GM10266 (cell line): ENCODE measurements around the gene ATP2B2.

Source experiments
- DNase-seq: peaks from one replicate; pipeline ENCODE4 v3.0.0; 2012; ENCODE audit errors: extremely low spot score
- CTCF ChIP-seq: IDR thresholded peaks from 2 replicates; pipeline ENCODE4 v1.5.1; 2012; ENCODE audit warnings: mild to moderate bottlenecking, low read depth; ENCODE audit not compliant: control insufficient read depth, insufficient read depth; ENCODE audit errors: missing control alignments

The ATP2B2 gene

GRCh38 chr3:10320320-10320677, 185.1 kb downstream of the ATP2B2 start:
- DNase-seq: no peak
- TF ChIP-seq CTCF: no peak

- TF ChIP-seq CTCF: no peak
Measured at GRCh38 chr3:10319804-10320203, 185.6 kb downstream of the ATP2B2 start.

GRCh38 chr3:10319251-10319650, 186.1 kb downstream of the ATP2B2 start:
- TF ChIP-seq CTCF: no peak
- no peak for DNase-seq

More at GRCh38 chr3:10319804-10320203, 185.6 kb downstream of the ATP2B2 start:
- no peak for DNase-seq

GRCh38 chr3:10317961-10318350, 187.4 kb downstream of the ATP2B2 start:
- TF ChIP-seq CTCF: no peak

GRCh38 chr3:10317311-10317960, 187.9 kb downstream of the ATP2B2 start:
- no peak for TF ChIP-seq CTCF
- no peak for DNase-seq

More at GRCh38 chr3:10317961-10318350, 187.4 kb downstream of the ATP2B2 start:
- no peak for DNase-seq

GRCh38 chr3:10315771-10316344, 189.5 kb downstream of the ATP2B2 start:
- no peak for TF ChIP-seq CTCF
- DNase-seq: no peak

GRCh38 chr3:10315101-10315500, 190.3 kb downstream of the ATP2B2 start:
- no peak for TF ChIP-seq CTCF
- no peak for DNase-seq
